Kidney epithelial cell (primary cell): ENCODE measurements around the gene ARL14EPL. TPM values are rescaled to one million over a fixed set of nuclear protein-coding genes. Genes with fewer than 3 reads are reported as not detected.
A peak's percentile ranks its signal among the peaks of the same experiment; 100 is the strongest.

ENCODE experiments used
- DNase-seq: peaks from one replicate; pipeline ENCODE4 v3.0.0-alpha.2; 2010; ENCODE audit warnings: low read depth
- H3K27me3 ChIP-seq: 2 replicates; pipeline ENCODE4 v1.6.0; 2011; ENCODE audit warnings: low read length; ENCODE audit not compliant: control insufficient read depth, insufficient read depth
- H3K36me3 ChIP-seq: 2 replicates; pipeline ENCODE4 v1.5.1; 2011; ENCODE audit warnings: low read length; ENCODE audit not compliant: control insufficient read depth, insufficient read depth
- H3K4me3 ChIP-seq: 2 replicates; pipeline ENCODE4 v1.5.1; 2011; ENCODE audit warnings: low read depth, mild to moderate bottlenecking, control low read depth, low read length
- CTCF ChIP-seq: IDR thresholded peaks from 2 replicates; pipeline ENCODE4 v1.5.1; 2011; ENCODE audit warnings: mild to moderate bottlenecking, moderate library complexity, low read length, control low read depth, inconsistent platforms; ENCODE audit not compliant: insufficient read depth, poor library complexity, severe bottlenecking
- total RNA-seq: library from RNA; depleted of rRNA; stranded (reverse); fragments of >200 nt; gene quantifications from 2 replicates; pipeline ENCODE4 v1.2.3, GENCODE V29; 2015

The ARL14EPL gene
- total RNA-seq, 1 donor from 2014 or later = not detected

GRCh38 chr5:116037236-116037822 is 5.1 kb downstream of the ARL14EPL start:
- H3K36me3 ChIP-seq = no peaks in the 10 kb centered on the region
- TF ChIP-seq CTCF = peak; percentile 10
- no peak overlapping the region for H3K4me3 ChIP-seq
- no peaks in the 10 kb centered on the region for H3K27me3 ChIP-seq
- no peak for DNase-seq

- no peak overlapping the region for H3K4me3 ChIP-seq
- H3K27me3 ChIP-seq = no peaks in the 10 kb centered on the region
- DNase-seq = no peak
- no peak for TF ChIP-seq CTCF
- H3K36me3 ChIP-seq = no peaks in the 10 kb centered on the region
Measured at GRCh38 chr5:116038817-116039216, 6.5 kb downstream of the ARL14EPL start.

GRCh38 chr5:116042375-116042774 is 10.1 kb downstream of the ARL14EPL start:
- Histone ChIP-seq H3K36me3 (no peaks in the 10 kb centered on the region), H3K27me3 (no peaks in the 10 kb centered on the region), H3K4me3 (no peak overlapping the region)
- no peak for DNase-seq
- TF ChIP-seq CTCF = no peak

- DNase-seq = no peak
- no peaks in the 10 kb centered on the region for H3K36me3 ChIP-seq
- no peak overlapping the region for H3K4me3 ChIP-seq
- no peak for TF ChIP-seq CTCF
- no peaks in the 10 kb centered on the region for H3K27me3 ChIP-seq
Measured at GRCh38 chr5:116044073-116044472, 11.8 kb downstream of the ARL14EPL start.

GRCh38 chr5:116045821-116046220 is 13.5 kb downstream of the ARL14EPL start:
- no peak for TF ChIP-seq CTCF
- Histone ChIP-seq H3K4me3 (no peak overlapping the region), H3K27me3 (no peaks in the 10 kb centered on the region), H3K36me3 (no peaks in the 10 kb centered on the region)
- peak; percentile 5 for DNase-seq

- Histone ChIP-seq H3K36me3 (no peaks in the 10 kb centered on the region), H3K27me3 (no peaks in the 10 kb centered on the region), H3K4me3 (no peak overlapping the region)
- no peak for DNase-seq
- TF ChIP-seq CTCF = no peak
Measured at GRCh38 chr5:116046261-116046660, 14.0 kb downstream of the ARL14EPL start.
